Mesothelial cell of epicardium (in vitro differentiated cells): ENCODE measurements around the gene MYB. TPM values are rescaled to one million over a fixed set of nuclear protein-coding genes. Genes with fewer than 3 reads are reported as not detected.

Experiments used
- DNase-seq, 2 experiments: peaks; one replicate each; pipeline ENCODE4 v3.0.0; 2021; ENCODE audit warnings: low spot score in 2 of 2; ENCODE audit not compliant: unreplicated experiment in 2 of 2
- H3K27ac Mint-ChIP-seq: 2 replicates; pipeline ENCODE4 v1.8.0; 2021; ENCODE audit warnings: mixed read lengths
- H3K27me3 Mint-ChIP-seq: 2 replicates; pipeline ENCODE4 v1.8.0; 2021; ENCODE audit warnings: low read depth, mixed read lengths
- H3K36me3 Mint-ChIP-seq: 2 replicates; pipeline ENCODE4 v1.8.0; 2021; ENCODE audit warnings: mixed read lengths
- H3K4me1 Mint-ChIP-seq: 2 replicates; pipeline ENCODE4 v1.8.0; 2021; ENCODE audit warnings: mixed read lengths
- H3K4me3 Mint-ChIP-seq: 2 replicates; pipeline ENCODE4 v1.8.0; 2021; ENCODE audit warnings: mild to moderate bottlenecking, moderate library complexity, mixed read lengths
- H3K9me3 Mint-ChIP-seq: 2 replicates; pipeline ENCODE4 v1.8.0; 2021; ENCODE audit warnings: mixed read lengths
- CTCF ChIP-seq: fragments of 200-600 bp; sonication (generic); IDR thresholded peaks from one replicate; pipeline ENCODE4 v1.5.0; 2021; ENCODE audit warnings: antibody characterized with exemption; ENCODE audit not compliant: unreplicated experiment
- total RNA-seq: library from RNA; stranded (reverse); gene quantifications from 3 replicates; pipeline ENCODE4 v1.2.1, GENCODE V29; 2021

The MYB gene
- total RNA-seq, 1 donor from 2014 or later = 1.6 TPM

DNA sequence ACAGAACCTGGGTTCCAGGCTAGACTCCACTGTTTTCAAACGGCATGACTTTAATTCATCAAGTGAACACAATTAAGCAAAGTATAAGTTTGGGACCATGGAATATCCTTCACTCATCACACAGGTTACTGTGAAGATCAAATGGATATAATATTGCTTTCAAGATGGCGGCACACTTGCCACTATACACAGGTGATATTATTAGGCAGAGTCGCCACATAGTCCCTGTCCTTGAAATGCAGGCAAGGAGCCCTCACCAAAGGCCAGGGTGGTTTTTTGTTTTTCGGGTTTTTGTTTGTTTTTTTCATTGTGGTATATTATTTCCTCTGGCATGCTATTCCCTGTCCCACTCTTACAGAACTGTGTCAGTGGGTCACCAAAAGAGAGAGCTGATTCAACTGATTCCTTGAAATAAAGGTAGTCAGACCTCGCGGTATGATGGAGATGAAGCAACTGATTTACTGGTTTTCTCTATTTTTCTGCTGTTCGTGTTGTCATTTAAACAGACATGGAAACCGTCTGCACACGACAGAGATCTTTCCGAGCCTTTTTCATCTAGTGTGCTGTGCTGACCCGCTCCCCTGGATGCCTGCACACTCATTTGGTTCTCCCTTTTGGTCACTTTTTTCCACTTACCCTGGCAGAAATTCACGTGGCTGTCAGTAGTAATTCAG lies 29.7 kb downstream of the MYB start:
- Mint-ChIP-seq H3K27ac (no peak overlapping the region), H3K9me3 (no peaks in the 10 kb centered on the region), H3K4me3 (no peak overlapping the region), H3K27me3 (no peaks in the 10 kb centered on the region), H3K4me1 (peaks cover 10% of the 10 kb centered on the region), H3K36me3 (peaks cover 4% of the 10 kb centered on the region)
- TF ChIP-seq CTCF = no peak
- no peak for DNase-seq

GRCh38 chr6:135211306-135211702 lies 30.2 kb downstream of the MYB start:
- TF ChIP-seq CTCF = no peak

GRCh38 chr6:135212020-135212806 lies 31.1 kb downstream of the MYB start:
- no peaks in the 10 kb centered on the region for H3K27me3 Mint-ChIP-seq
- H3K36me3 Mint-ChIP-seq = peaks cover 4% of the 10 kb centered on the region
- H3K4me3 Mint-ChIP-seq = no peak overlapping the region
- TF ChIP-seq CTCF = no peak
- peak overlapping the region; percentile 19 for H3K27ac Mint-ChIP-seq
- H3K4me1 Mint-ChIP-seq = peaks cover 10% of the 10 kb centered on the region
- DNase-seq = no peak
- no peaks in the 10 kb centered on the region for H3K9me3 Mint-ChIP-seq

More at GRCh38 chr6:135211306-135211702, 30.2 kb downstream of the MYB start:
- H3K36me3 Mint-ChIP-seq = peaks cover 4% of the 10 kb centered on the region
- H3K9me3 Mint-ChIP-seq = no peaks in the 10 kb centered on the region
- H3K27me3 Mint-ChIP-seq = no peaks in the 10 kb centered on the region
- no peak for DNase-seq
- no peak overlapping the region for H3K27ac Mint-ChIP-seq
- no peak overlapping the region for H3K4me3 Mint-ChIP-seq
- peaks cover 10% of the 10 kb centered on the region for H3K4me1 Mint-ChIP-seq

- no peaks in the 10 kb centered on the region for H3K27me3 Mint-ChIP-seq
- no peak for DNase-seq
- TF ChIP-seq CTCF = no peak
- H3K4me1 Mint-ChIP-seq = peaks cover 10% of the 10 kb centered on the region
- H3K4me3 Mint-ChIP-seq = no peak overlapping the region
- H3K9me3 Mint-ChIP-seq = no peaks in the 10 kb centered on the region
- peaks cover 4% of the 10 kb centered on the region for H3K36me3 Mint-ChIP-seq
- H3K27ac Mint-ChIP-seq = peak overlapping the region; percentile 19
These were observed 31.8 kb downstream of the MYB start for GRCh38 chr6:135212935-135213334.

GRCh38 chr6:135213616-135214015 lies 32.5 kb downstream of the MYB start:
- no peaks in the 10 kb centered on the region for H3K9me3 Mint-ChIP-seq

More at GRCh38 chr6:135213616-135214015, 32.5 kb downstream of the MYB start:
- TF ChIP-seq CTCF = no peak
- DNase-seq = no peak
- no peak overlapping the region for H3K4me3 Mint-ChIP-seq
- H3K27me3 Mint-ChIP-seq = no peaks in the 10 kb centered on the region
- peaks cover 10% of the 10 kb centered on the region for H3K4me1 Mint-ChIP-seq
- H3K27ac Mint-ChIP-seq = no peak overlapping the region
- peaks cover 4% of the 10 kb centered on the region for H3K36me3 Mint-ChIP-seq
